HG03575 (cell line): Measurements from ENCODE around the gene ASB3.
"Not testable (repeated sequence)": the region's sequence is repeated elsewhere in the genome, so short reads cannot be mapped to it uniquely, and the experiment has no call there.

Experiments
- ATAC-seq: cut with Tn5 transposase; IDR thresholded peaks from one replicate; pipeline ENCODE4 v1.9.1; 2021; ENCODE audit not compliant: unreplicated experiment, insufficient number of reproducible peaks, low FRiP score; ENCODE audit errors: extremely low read depth

Gene ASB3

GRCh38 chr2:53750041-53750768 lies 36.5 kb downstream of the ASB3 start:
- no peak for ATAC-seq

GRCh38 chr2:53744395-53745065 lies 42.2 kb downstream of the ASB3 start:
- ATAC-seq, result no peak

- no peak for ATAC-seq
These were observed 46.6 kb downstream of the ASB3 start for GRCh38 chr2:53740170-53740569.

- no peak for ATAC-seq
These were observed 47.7 kb downstream of the ASB3 start for GRCh38 chr2:53739032-53739431.

- ATAC-seq, result no peak
These were observed 49.7 kb downstream of the ASB3 start for GRCh38 chr2:53737091-53737490.

GRCh38 chr2:53729143-53729762 lies 57.5 kb downstream of the ASB3 start:
- ATAC-seq, result no peak

- ATAC-seq, result no peak
These were observed 58.8 kb downstream of the ASB3 start for GRCh38 chr2:53727921-53728320.

- no peak for ATAC-seq
These were observed 61.1 kb downstream of the ASB3 start for GRCh38 chr2:53725662-53726061.

- no peak for ATAC-seq
These were observed 62.2 kb downstream of the ASB3 start for GRCh38 chr2:53724536-53724935.

GRCh38 chr2:53720944-53721343 lies 65.8 kb downstream of the ASB3 start:
- ATAC-seq, result not testable (repeated sequence)

GRCh38 chr2:53715568-53715967 lies 71.2 kb downstream of the ASB3 start:
- ATAC-seq, result no peak

- ATAC-seq, result no peak
These were observed 75.4 kb downstream of the ASB3 start for GRCh38 chr2:53711271-53711780.

GRCh38 chr2:53708988-53709387 lies 77.8 kb downstream of the ASB3 start:
- ATAC-seq, result no peak

- no peak for ATAC-seq
These were observed 85.5 kb downstream of the ASB3 start for GRCh38 chr2:53701221-53701620.

- no peak for ATAC-seq
These were observed 89.1 kb downstream of the ASB3 start for GRCh38 chr2:53697686-53698085.

- ATAC-seq, result no peak
These were observed 89.7 kb downstream of the ASB3 start for GRCh38 chr2:53697092-53697491.

GRCh38 chr2:53695575-53695974 lies 91.2 kb downstream of the ASB3 start:
- ATAC-seq, result no peak

GRCh38 chr2:53694096-53694771 lies 92.5 kb downstream of the ASB3 start:
- ATAC-seq, result no peak

- ATAC-seq, result no peak
These were observed 95.9 kb downstream of the ASB3 start for GRCh38 chr2:53690876-53691275.
